HEK293 (cell line): ENCODE measurements around the gene EGR2.

ENCODE experiments used
- CTCF ChIA-PET: fragments of 350-600 bp; formaldehyde crosslinking; extraction: SDS; loops from one replicate; lab custom pipeline; 2021; ENCODE audit warnings: antibody characterized with exemption; lab: Yijun Ruan, JAX
- POLR2A ChIA-PET: fragments of 300-600 bp; formaldehyde crosslinking; extraction: SDS; loops from one replicate; lab custom pipeline; 2020; ENCODE audit warnings: antibody characterized with exemption, inconsistent platforms; lab: Yijun Ruan, JAX
- H3K27ac ChIP-seq: fragments of 200-500 bp; sonication (Bioruptor generic); 2 replicates; pipeline ENCODE4 v1.5.1; 2014; ENCODE audit warnings: low read depth, low read length, control low read depth, inconsistent platforms; ENCODE audit errors: extremely low read depth
- H3K36me3 ChIP-seq, 2 experiments: fragments of 200-500 bp in 1 of 2; sonication (Bioruptor generic) in 1 of 2; 1 replicate in 1 of 2; 2 replicates in 1 of 2; pipeline ENCODE4 v1.5.1; 2014 to 2017; ENCODE audit warnings: inconsistent platforms in 2 of 2, low read length in 2 of 2; ENCODE audit not compliant: control insufficient read depth in 2 of 2, insufficient read depth in 1 of 2
- H3K4me1 ChIP-seq: fragments of 200-500 bp; sonication (Bioruptor generic); 2 replicates; pipeline ENCODE4 v1.5.1; 2014; ENCODE audit warnings: mild to moderate bottlenecking, low read length, inconsistent platforms; ENCODE audit not compliant: control insufficient read depth, insufficient read depth
- H3K4me3 ChIP-seq: 2 replicates; pipeline ENCODE4 v1.5.1; 2011; ENCODE audit warnings: low read depth, mild to moderate bottlenecking, control low read depth, low read length, moderate library complexity
- H3K9me3 ChIP-seq: fragments of 200-500 bp; sonication (Bioruptor generic); 2 replicates; pipeline ENCODE4 v1.5.1; 2014; ENCODE audit warnings: low read depth, low read length, inconsistent platforms; ENCODE audit not compliant: control insufficient read depth, insufficient read depth
- GLIS1 ChIP-seq: fragments of 450-650 bp; formaldehyde crosslinking; IDR thresholded peaks from 2 replicates; pipeline ENCODE4 v1.5.1; 2016; ENCODE audit warnings: missing biosample characterization, missing genetic modification characterization
- KLF10 ChIP-seq: fragments of 450-650 bp; IDR thresholded peaks from 2 replicates; pipeline ENCODE4 v1.5.1; 2018; ENCODE audit warnings: missing biosample characterization, mild to moderate bottlenecking, missing genetic modification characterization
- KLF16 ChIP-seq: fragments of 450-650 bp; formaldehyde crosslinking; IDR thresholded peaks from 2 replicates; pipeline ENCODE4 v1.5.1; 2017; ENCODE audit warnings: missing biosample characterization, missing genetic modification characterization
- KLF8 ChIP-seq: fragments of 450-650 bp; formaldehyde crosslinking; IDR thresholded peaks from 2 replicates; pipeline ENCODE4 v1.5.1; 2016; ENCODE audit warnings: missing biosample characterization, missing genetic modification characterization
- MYNN ChIP-seq: fragments of 450-650 bp; formaldehyde crosslinking; IDR thresholded peaks from 2 replicates; pipeline ENCODE4 v1.5.1; 2016; ENCODE audit warnings: missing biosample characterization, missing genetic modification characterization, borderline replicate concordance
- SP3 ChIP-seq: fragments of 450-650 bp; formaldehyde crosslinking; IDR thresholded peaks from 2 replicates; pipeline ENCODE4 v1.5.1; 2016; ENCODE audit warnings: missing biosample characterization, missing genetic modification characterization
- ZBTB7A ChIP-seq: fragments of 450-650 bp; formaldehyde crosslinking; IDR thresholded peaks from 2 replicates; pipeline ENCODE4 v1.5.1; 2016; ENCODE audit warnings: low read depth, missing biosample characterization, missing genetic modification characterization
- ZEB2 ChIP-seq: fragments of 450-650 bp; formaldehyde crosslinking; IDR thresholded peaks from 2 replicates; pipeline ENCODE4 v1.5.1; 2016; ENCODE audit warnings: missing biosample characterization, missing genetic modification characterization
- ZIC2 ChIP-seq: fragments of 450-650 bp; formaldehyde crosslinking; IDR thresholded peaks from 2 replicates; pipeline ENCODE4 v1.5.1; 2016; ENCODE audit warnings: missing biosample characterization, missing genetic modification characterization
- ZNF157 ChIP-seq: fragments of 450-650 bp; formaldehyde crosslinking; IDR thresholded peaks from 2 replicates; pipeline ENCODE4 v1.5.1; 2016; ENCODE audit warnings: missing biosample characterization, missing genetic modification characterization
- ZNF202 ChIP-seq: fragments of 450-650 bp; formaldehyde crosslinking; IDR thresholded peaks from 2 replicates; pipeline ENCODE4 v1.5.1; 2016; ENCODE audit warnings: missing biosample characterization, missing genetic modification characterization, borderline replicate concordance
- ZNF211 ChIP-seq: fragments of 450-650 bp; formaldehyde crosslinking; IDR thresholded peaks from 2 replicates; pipeline ENCODE4 v1.5.1; 2016; ENCODE audit warnings: low read depth, missing biosample characterization, missing genetic modification characterization
- ZNF24 ChIP-seq: fragments of 450-650 bp; formaldehyde crosslinking; IDR thresholded peaks from 2 replicates; pipeline ENCODE4 v1.5.1; 2016; ENCODE audit warnings: missing biosample characterization, missing genetic modification characterization
- ZNF292 ChIP-seq: fragments of 450-650 bp; formaldehyde crosslinking; IDR thresholded peaks from 2 replicates; pipeline ENCODE4 v1.5.1; 2016; ENCODE audit warnings: low read depth, missing biosample characterization, missing genetic modification characterization, borderline replicate concordance
- ZNF302 ChIP-seq: fragments of 450-650 bp; formaldehyde crosslinking; IDR thresholded peaks from 2 replicates; pipeline ENCODE4 v1.5.1; 2016; ENCODE audit warnings: missing biosample characterization, missing genetic modification characterization, low read depth
- ZNF324 ChIP-seq: fragments of 450-650 bp; formaldehyde crosslinking; IDR thresholded peaks from 2 replicates; pipeline ENCODE4 v1.5.1; 2016; ENCODE audit warnings: missing biosample characterization, missing genetic modification characterization
- ZNF416 ChIP-seq: fragments of 450-650 bp; formaldehyde crosslinking; IDR thresholded peaks from 2 replicates; pipeline ENCODE4 v1.5.1; 2016; ENCODE audit warnings: missing biosample characterization, missing genetic modification characterization
- ZNF530 ChIP-seq: fragments of 450-650 bp; formaldehyde crosslinking; IDR thresholded peaks from 2 replicates; pipeline ENCODE4 v1.5.1; 2016; ENCODE audit warnings: low read depth, missing biosample characterization, missing genetic modification characterization
- ZSCAN23 ChIP-seq: fragments of 450-650 bp; formaldehyde crosslinking; IDR thresholded peaks from 2 replicates; pipeline ENCODE4 v1.5.1; 2016; ENCODE audit warnings: missing biosample characterization, missing genetic modification characterization
- ZXDB ChIP-seq: fragments of 450-650 bp; formaldehyde crosslinking; IDR thresholded peaks from 2 replicates; pipeline ENCODE4 v1.5.1; 2016; ENCODE audit warnings: missing biosample characterization, missing genetic modification characterization
- TF ChIP-seq, protein P1 (sequence below): fragments of 450-650 bp; formaldehyde crosslinking; conservative IDR thresholded peaks from 2 replicates; pipeline ENCODE4 v1.5.1; 2016; ENCODE audit warnings: low read depth, missing biosample characterization, missing genetic modification characterization
- TF ChIP-seq, protein P2 (sequence below): fragments of 450-650 bp; formaldehyde crosslinking; IDR thresholded peaks from 2 replicates; pipeline ENCODE4 v1.5.1; 2017; ENCODE audit warnings: missing biosample characterization, mild to moderate bottlenecking, missing genetic modification characterization, moderate library complexity
- TF ChIP-seq, protein P3 (sequence below): fragments of 450-650 bp; formaldehyde crosslinking; IDR thresholded peaks from 2 replicates; pipeline ENCODE4 v1.5.1; 2016; ENCODE audit warnings: missing biosample characterization, missing genetic modification characterization
- TF ChIP-seq, protein P4 (sequence below): fragments of 450-650 bp; formaldehyde crosslinking; IDR thresholded peaks from 2 replicates; pipeline ENCODE4 v1.5.1; 2016; ENCODE audit warnings: missing biosample characterization, missing genetic modification characterization
- TF ChIP-seq, protein P5 (sequence below): fragments of 450-650 bp; formaldehyde crosslinking; IDR thresholded peaks from 2 replicates; pipeline ENCODE4 v1.5.1; 2016; ENCODE audit warnings: missing biosample characterization, missing genetic modification characterization

Gene EGR2

DNA sequence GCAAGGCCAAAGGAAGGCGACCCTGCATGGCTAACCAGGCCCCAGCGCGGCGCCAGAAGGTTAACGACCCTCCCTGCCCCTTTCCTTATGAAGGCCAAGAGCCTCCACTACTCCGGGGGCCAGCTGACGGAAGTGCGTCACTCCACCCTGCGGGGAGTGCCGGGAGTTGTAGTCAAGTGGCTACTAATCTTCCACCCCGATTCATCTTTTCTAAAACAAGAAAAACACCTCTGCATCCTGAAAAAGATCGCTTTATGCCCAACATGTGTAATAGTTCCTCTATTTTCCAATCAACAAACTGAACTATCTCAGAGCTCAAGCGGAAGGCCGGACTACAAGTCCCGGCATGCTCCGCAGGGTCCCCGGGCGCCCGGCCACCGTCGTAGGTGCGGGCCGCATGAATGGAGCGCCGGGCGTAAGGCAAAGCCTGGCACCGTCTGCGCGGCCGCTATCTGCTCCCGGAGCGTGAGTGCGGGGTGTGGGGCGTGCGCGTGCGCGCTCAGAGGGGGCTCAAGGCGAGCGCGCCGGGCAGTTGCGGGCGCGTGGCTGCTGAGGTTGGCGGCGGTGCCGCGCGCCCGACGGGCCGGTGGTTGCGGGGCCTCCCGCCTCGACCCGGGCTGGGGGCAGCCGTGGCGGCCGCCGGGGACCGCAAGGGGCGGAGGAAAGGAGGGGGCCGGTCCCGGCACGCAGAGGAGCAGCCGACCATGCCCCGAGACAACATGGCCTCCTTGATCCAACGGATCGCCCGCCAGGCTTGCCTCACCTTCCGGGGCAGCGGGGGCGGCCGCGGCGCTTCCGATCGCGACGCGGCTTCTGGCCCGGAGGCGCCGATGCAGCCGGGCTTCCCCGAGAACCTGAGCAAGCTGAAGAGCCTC is 11.6 kb downstream of the EGR2 start, which contains the start of gene ADO:
TSS of gene ADO (plus strand) at position 365 of the 875 bp plus-strand sequence. CDS start at position 705, 340 bp downstream.
- Histone ChIP-seq H3K27ac (peak within 1 kb of the TSS; percentile 86), H3K9me3 (no peaks in the 10 kb centered on the region), H3K4me1 (peaks cover 5% of the 10 kb centered on the region; the same call in 1 of the 2 replicates), H3K4me3 (peak within 1 kb of the TSS; percentile 83), H3K36me3 (peaks cover 0 to 17% of the 10 kb centered on the region in 2 experiments; a peak in 2 of 3 replicates)
- CTCF ChIA-PET, result interaction anchor here (0.6 to 1.3 kb wide), 4 partner anchors 12 to 758 kb away, joined by 3 to 4 read pairs (median 3); partner anchors contain the start of gene EGR2
- POLR2A ChIA-PET, result interaction anchor here (0.5 to 5.5 kb wide), 4 partner anchors 12 to 949 kb away, joined by 3 to 50 read pairs (median 4); partner anchors contain the start of gene EGR2
- TF ChIP-seq, protein P1, sequence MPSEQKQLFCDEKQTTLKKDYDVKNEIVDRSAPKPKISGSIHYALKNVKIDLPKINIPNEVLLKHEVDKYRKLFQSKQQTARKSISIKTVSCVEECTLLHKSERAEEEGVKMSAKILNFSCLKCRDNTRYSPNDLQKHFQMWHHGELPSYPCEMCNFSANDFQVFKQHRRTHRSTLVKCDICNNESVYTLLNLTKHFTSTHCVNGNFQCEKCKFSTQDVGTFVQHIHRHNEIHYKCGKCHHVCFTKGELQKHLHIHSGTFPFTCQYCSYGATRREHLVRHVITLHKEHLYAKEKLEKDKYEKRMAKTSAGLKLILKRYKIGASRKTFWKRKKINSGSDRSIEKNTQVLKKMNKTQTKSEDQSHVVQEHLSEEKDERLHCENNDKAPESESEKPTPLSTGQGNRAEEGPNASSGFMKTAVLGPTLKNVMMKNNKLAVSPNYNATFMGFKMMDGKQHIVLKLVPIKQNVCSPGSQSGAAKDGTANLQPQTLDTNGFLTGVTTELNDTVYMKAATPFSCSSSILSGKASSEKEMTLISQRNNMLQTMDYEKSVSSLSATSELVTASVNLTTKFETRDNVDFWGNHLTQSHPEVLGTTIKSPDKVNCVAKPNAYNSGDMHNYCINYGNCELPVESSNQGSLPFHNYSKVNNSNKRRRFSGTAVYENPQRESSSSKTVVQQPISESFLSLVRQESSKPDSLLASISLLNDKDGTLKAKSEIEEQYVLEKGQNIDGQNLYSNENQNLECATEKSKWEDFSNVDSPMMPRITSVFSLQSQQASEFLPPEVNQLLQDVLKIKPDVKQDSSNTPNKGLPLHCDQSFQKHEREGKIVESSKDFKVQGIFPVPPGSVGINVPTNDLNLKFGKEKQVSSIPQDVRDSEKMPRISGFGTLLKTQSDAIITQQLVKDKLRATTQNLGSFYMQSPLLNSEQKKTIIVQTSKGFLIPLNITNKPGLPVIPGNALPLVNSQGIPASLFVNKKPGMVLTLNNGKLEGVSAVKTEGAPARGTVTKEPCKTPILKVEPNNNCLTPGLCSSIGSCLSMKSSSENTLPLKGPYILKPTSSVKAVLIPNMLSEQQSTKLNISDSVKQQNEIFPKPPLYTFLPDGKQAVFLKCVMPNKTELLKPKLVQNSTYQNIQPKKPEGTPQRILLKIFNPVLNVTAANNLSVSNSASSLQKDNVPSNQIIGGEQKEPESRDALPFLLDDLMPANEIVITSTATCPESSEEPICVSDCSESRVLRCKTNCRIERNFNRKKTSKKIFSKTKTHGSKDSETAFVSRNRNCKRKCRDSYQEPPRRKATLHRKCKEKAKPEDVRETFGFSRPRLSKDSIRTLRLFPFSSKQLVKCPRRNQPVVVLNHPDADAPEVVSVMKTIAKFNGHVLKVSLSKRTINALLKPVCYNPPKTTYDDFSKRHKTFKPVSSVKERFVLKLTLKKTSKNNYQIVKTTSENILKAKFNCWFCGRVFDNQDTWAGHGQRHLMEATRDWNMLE (tag by site-specific recombination), result peak; percentile 92
- TF ChIP-seq ZBTB7A (tag by site-specific recombination) (no peak), ZSCAN23 (tag by site-specific recombination) (no peak), ZNF157 (tag by site-specific recombination) (no peak), GLIS1 (tag by site-specific recombination) (peak; percentile 50; the same call in 1 of the 2 replicates), ZXDB (tag by site-specific recombination) (peak; percentile 93), SP3 (tag by site-specific recombination) (peak; percentile 53), ZNF211 (no peak), ZNF302 (no peak), ZNF530 (tag by site-specific recombination) (no peak), ZNF324 (peak; percentile 41; the same call in 1 of the 2 replicates), ZEB2 (tag by site-specific recombination) (peak; percentile 69; the same call in 1 of the 2 replicates), MYNN (tag by site-specific recombination) (no peak), ZIC2 (tag by site-specific recombination) (0 out of 2 replicates have a peak, but pooled peaks have one; percentile 34), KLF8 (tag by site-specific recombination) (peak; percentile 75; the same call in 1 of the 2 replicates), ZNF416 (tag by site-specific recombination) (no peak), KLF16 (tag by site-specific recombination) (peak; percentile 60), ZNF24 (tag by site-specific recombination) (peak; percentile 72), ZNF202 (tag by site-specific recombination) (no peak), KLF10 (peak; percentile 23; the same call in 1 of the 2 replicates), ZNF292 (no peak)
- TF ChIP-seq, protein P2, sequence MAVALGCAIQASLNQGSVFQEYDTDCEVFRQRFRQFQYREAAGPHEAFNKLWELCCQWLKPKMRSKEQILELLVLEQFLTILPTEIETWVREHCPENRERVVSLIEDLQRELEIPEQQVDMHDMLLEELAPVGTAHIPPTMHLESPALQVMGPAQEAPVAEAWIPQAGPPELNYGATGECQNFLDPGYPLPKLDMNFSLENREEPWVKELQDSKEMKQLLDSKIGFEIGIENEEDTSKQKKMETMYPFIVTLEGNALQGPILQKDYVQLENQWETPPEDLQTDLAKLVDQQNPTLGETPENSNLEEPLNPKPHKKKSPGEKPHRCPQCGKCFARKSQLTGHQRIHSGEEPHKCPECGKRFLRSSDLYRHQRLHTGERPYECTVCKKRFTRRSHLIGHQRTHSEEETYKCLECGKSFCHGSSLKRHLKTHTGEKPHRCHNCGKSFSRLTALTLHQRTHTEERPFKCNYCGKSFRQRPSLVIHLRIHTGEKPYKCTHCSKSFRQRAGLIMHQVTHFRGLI, result peak; percentile 60; the same call in 1 of the 2 replicates
- TF ChIP-seq, protein P3, sequence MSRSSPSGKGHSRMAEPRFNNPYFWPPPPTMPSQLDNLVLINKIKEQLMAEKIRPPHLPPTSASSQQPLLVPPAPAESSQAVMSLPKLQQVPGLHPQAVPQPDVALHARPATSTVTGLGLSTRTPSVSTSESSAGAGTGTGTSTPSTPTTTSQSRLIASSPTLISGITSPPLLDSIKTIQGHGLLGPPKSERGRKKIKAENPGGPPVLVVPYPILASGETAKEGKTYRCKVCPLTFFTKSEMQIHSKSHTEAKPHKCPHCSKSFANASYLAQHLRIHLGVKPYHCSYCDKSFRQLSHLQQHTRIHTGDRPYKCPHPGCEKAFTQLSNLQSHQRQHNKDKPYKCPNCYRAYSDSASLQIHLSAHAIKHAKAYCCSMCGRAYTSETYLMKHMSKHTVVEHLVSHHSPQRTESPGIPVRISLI (tag by site-specific recombination), result no peak
- TF ChIP-seq, protein P4, sequence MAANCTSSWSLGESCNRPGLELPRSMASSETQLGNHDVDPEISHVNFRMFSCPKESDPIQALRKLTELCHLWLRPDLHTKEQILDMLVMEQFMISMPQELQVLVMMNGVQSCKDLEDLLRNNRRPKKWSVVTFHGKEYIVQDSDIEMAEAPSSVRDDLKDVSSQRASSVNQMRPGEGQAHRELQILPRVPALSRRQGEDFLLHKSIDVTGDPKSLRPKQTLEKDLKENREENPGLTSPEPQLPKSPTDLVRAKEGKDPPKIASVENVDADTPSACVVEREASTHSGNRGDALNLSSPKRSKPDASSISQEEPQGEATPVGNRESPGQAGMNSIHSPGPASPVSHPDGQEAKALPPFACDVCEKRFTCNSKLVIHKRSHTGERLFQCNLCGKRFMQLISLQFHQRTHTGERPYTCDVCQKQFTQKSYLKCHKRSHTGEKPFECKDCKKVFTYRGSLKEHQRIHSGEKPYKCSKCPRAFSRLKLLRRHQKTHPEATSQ (tag by site-specific recombination), result no peak; the same call in 1 of the 2 replicates
- TF ChIP-seq, protein P5, sequence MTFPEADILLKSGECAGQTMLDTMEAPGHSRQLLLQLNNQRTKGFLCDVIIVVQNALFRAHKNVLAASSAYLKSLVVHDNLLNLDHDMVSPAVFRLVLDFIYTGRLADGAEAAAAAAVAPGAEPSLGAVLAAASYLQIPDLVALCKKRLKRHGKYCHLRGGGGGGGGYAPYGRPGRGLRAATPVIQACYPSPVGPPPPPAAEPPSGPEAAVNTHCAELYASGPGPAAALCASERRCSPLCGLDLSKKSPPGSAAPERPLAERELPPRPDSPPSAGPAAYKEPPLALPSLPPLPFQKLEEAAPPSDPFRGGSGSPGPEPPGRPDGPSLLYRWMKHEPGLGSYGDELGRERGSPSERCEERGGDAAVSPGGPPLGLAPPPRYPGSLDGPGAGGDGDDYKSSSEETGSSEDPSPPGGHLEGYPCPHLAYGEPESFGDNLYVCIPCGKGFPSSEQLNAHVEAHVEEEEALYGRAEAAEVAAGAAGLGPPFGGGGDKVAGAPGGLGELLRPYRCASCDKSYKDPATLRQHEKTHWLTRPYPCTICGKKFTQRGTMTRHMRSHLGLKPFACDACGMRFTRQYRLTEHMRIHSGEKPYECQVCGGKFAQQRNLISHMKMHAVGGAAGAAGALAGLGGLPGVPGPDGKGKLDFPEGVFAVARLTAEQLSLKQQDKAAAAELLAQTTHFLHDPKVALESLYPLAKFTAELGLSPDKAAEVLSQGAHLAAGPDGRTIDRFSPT (tag by site-specific recombination), result peak; percentile 77; the same call in 1 of the 2 replicates
